ENCODE data around the gene SNX30. TPM values are rescaled to one million over a fixed set of nuclear protein-coding genes. Genes with fewer than 3 reads are reported as not detected.

The SNX30 gene
- total RNA-seq, 1 donor from 2014 or later, result 22.5 TPM

DNA sequence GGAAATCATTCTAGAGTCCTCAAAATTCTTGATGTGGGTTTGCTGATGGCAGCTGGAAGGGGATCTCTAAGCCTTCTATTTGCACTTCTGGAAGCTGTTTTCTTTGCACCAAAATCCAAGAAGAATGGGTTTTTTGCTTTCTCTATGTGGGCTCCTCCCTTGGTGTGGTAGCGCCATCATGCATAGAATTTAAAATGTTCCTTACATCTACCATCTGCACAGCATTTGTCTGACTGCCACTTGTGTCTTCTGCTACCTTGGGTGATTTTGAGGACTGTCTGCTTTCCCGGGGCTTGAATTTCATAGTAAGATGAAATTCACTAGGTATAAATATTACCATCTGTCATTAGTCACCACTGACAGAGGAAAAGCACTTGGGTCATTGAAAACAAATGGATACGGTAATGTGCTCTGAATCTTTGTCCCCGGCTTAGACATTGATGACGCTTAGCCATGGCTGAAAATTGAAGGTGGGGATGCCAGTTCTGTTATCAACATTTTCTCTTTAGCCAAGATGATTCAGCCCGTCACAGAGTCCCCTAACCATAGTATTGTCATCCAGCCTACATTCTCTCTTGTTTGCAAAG, 30.0 kb downstream of the SNX30 start:
- TF ChIP-seq, protein P1, sequence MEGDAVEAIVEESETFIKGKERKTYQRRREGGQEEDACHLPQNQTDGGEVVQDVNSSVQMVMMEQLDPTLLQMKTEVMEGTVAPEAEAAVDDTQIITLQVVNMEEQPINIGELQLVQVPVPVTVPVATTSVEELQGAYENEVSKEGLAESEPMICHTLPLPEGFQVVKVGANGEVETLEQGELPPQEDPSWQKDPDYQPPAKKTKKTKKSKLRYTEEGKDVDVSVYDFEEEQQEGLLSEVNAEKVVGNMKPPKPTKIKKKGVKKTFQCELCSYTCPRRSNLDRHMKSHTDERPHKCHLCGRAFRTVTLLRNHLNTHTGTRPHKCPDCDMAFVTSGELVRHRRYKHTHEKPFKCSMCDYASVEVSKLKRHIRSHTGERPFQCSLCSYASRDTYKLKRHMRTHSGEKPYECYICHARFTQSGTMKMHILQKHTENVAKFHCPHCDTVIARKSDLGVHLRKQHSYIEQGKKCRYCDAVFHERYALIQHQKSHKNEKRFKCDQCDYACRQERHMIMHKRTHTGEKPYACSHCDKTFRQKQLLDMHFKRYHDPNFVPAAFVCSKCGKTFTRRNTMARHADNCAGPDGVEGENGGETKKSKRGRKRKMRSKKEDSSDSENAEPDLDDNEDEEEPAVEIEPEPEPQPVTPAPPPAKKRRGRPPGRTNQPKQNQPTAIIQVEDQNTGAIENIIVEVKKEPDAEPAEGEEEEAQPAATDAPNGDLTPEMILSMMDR (IDR thresholded peaks at IDR 0.05; ENCODE audit: insufficient read depth, low read length, poor library complexity, severe bottlenecking), result no peak
- no peak for DNase-seq (ENCODE audit: low read depth)
- Histone ChIP-seq H3K4me3 (ENCODE audit: low read depth, low read length) (no peak overlapping the region), H3K27me3 (ENCODE audit: control insufficient read depth, insufficient read depth, low read length) (no peaks in the 10 kb centered on the region), H3K36me3 (ENCODE audit: control insufficient read depth, insufficient read depth, low read length) (no peaks in the 10 kb centered on the region)

DNA sequence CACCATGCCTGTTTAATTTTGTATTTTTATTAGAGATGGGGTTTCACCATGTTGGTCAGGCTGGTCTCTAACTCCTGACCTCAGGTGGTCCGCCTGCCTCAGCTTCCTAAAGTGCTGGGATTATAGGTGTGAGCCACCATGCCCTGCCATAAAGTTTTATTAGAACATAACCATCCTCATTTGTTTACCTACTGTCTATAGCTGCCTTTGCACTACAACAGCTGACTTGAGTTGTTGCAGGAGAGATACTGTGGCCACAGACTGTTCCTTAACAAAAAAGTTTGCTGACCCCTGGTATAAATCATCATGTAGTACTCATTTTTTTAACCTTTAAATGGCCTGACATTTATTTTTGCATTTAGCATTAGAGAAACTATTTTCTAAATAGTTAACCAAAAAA, 31.7 kb downstream of the SNX30 start:
- no peaks in the 10 kb centered on the region for H3K36me3 ChIP-seq (ENCODE audit: control insufficient read depth, insufficient read depth, low read length)
- DNase-seq (ENCODE audit: low read depth), result no peak
- H3K27me3 ChIP-seq (ENCODE audit: control insufficient read depth, insufficient read depth, low read length), result no peaks in the 10 kb centered on the region
- H3K4me3 ChIP-seq (ENCODE audit: low read depth, low read length), result no peak overlapping the region
- TF ChIP-seq, protein P1 (IDR thresholded peaks at IDR 0.05; ENCODE audit: insufficient read depth, low read length, poor library complexity, severe bottlenecking), result no peak

DNA sequence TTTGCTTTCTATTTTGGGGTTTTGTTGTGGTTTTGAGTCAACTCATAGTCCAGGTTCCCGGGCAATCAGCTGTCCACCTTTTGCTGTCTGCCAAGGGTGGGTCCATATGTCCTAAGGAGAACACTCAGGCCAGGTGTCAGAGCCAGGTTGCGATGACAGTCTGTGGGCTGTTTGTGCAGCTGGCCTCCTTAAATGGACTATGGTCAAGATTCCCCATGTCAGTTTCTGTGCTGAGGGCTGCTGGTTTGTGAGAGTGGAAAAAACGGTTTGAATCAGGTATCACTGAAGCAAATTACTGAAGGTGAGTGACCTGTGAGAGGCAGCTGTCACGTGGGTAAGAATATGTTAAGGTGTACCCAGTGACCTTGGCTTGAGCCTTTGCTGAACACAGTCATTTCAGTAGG, 33.0 kb downstream of the SNX30 start:
- H3K27me3 ChIP-seq (ENCODE audit: control insufficient read depth, insufficient read depth, low read length), result no peaks in the 10 kb centered on the region
- TF ChIP-seq, protein P1 (IDR thresholded peaks at IDR 0.05; ENCODE audit: insufficient read depth, low read length, poor library complexity, severe bottlenecking), result no peak
- H3K4me3 ChIP-seq (ENCODE audit: low read depth, low read length), result no peak overlapping the region
- no peaks in the 10 kb centered on the region for H3K36me3 ChIP-seq (ENCODE audit: control insufficient read depth, insufficient read depth, low read length)
- DNase-seq (ENCODE audit: low read depth), result no peak

DNA sequence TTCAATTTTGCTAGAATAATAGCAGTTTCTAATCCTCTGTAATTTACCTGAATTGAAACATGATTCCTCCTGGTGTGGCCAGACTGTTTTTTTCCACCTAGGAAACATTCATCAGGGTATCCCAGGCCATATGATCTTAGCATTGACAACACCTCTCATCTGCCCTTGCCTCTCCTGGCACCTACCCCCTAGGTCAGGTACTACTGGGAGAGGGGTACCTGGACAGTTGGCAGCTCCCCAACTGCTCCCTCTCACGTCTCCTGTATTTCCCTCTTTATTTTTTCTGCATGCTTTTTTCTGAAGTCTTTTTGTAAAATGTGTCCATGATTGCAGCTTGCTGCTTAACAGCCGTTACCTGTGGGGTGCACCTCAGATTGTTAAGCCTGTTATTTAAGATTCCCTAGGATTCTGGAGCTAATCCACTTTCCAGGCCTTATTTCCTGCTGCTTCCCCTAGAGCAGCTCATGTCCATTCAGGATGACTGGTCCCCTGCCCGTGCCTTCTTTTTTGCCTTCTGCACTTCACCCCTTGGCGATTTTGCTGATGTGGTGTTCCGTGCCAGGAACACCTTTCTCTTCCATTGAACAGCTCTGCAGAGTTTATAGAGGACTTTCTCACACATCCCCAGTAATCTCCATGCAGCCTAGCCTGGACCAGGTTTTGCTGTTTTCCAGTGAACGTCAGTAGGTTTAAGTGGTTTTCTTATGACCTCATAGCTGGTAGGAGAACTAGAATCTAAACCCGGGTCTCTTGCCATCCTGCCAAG, 33.6 kb downstream of the SNX30 start:
- TF ChIP-seq, protein P1 (IDR thresholded peaks at IDR 0.05; ENCODE audit: insufficient read depth, low read length, poor library complexity, severe bottlenecking), result no peak
- Histone ChIP-seq H3K27me3 (ENCODE audit: control insufficient read depth, insufficient read depth, low read length) (no peaks in the 10 kb centered on the region), H3K36me3 (ENCODE audit: control insufficient read depth, insufficient read depth, low read length) (no peaks in the 10 kb centered on the region), H3K4me3 (ENCODE audit: low read depth, low read length) (no peak overlapping the region)
- no peak for DNase-seq (ENCODE audit: low read depth)

DNA sequence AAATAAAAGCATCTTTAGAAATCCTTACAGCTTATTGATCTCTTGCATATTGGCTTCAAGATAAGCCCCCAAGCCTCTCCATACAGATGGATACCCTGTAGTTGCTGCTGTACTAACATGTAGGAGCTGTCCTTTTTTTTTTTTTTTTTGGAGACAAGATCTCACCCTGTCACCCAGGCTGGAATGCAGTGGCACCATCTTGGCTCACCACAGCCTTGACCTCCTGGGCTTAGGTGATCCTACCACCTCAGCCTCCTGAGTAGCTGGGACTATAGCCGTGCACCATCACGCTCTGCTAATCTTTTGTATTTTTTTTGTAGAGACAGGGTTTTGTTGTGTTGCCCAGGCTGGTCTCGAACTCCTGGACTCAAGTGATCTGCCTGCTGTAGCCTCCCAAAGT, 35.4 kb downstream of the SNX30 start:
- H3K4me3 ChIP-seq (ENCODE audit: low read depth, low read length), result no peak overlapping the region
- no peaks in the 10 kb centered on the region for H3K36me3 ChIP-seq (ENCODE audit: control insufficient read depth, insufficient read depth, low read length)
- DNase-seq (ENCODE audit: low read depth), result no peak
- H3K27me3 ChIP-seq (ENCODE audit: control insufficient read depth, insufficient read depth, low read length), result no peaks in the 10 kb centered on the region
- TF ChIP-seq, protein P1 (IDR thresholded peaks at IDR 0.05; ENCODE audit: insufficient read depth, low read length, poor library complexity, severe bottlenecking), result no peak
